ENCODE data around the gene MGAT3. TPM values are rescaled to one million over a fixed set of nuclear protein-coding genes. Genes with fewer than 3 reads are reported as not detected.

Gene MGAT3
- total RNA-seq, 2 donors from 2014 or later, result 8.9 to 19.1 TPM

DNA sequence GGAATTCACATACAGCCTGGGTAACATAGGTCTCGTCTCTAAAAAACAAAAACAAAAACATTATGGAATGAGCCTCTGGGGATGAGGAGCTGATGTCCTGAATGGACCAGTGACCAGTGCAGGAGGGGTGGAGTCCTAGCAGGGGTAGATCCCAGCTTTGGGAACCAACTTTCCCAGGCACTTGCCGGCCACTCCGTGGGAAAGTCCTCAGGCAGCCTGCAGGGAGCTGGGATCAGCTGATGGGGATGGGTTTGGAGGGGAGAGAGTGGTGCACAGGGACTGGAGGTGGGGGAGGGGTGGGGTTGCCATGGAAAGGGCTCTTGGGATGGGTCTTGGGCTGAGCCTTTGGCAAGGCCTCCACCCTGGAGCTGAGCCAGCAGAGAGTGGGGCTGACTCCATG, 19.1 kb downstream of the MGAT3 start:
- Histone ChIP-seq H3K9ac (ENCODE audit: low read depth in 2 of 2, low read length in 2 of 2) (no peak overlapping the region), H3K36me3 (no peaks in the 10 kb centered on the region), H3K27me3 (no peaks in the 10 kb centered on the region), H3K27ac (no peak overlapping the region), H3K4me3 (no peak overlapping the region), H3K9me3 (no peaks in the 10 kb centered on the region), H3K4me1 (peaks cover 24% of the 10 kb centered on the region)
- TF ChIP-seq, protein P1, sequence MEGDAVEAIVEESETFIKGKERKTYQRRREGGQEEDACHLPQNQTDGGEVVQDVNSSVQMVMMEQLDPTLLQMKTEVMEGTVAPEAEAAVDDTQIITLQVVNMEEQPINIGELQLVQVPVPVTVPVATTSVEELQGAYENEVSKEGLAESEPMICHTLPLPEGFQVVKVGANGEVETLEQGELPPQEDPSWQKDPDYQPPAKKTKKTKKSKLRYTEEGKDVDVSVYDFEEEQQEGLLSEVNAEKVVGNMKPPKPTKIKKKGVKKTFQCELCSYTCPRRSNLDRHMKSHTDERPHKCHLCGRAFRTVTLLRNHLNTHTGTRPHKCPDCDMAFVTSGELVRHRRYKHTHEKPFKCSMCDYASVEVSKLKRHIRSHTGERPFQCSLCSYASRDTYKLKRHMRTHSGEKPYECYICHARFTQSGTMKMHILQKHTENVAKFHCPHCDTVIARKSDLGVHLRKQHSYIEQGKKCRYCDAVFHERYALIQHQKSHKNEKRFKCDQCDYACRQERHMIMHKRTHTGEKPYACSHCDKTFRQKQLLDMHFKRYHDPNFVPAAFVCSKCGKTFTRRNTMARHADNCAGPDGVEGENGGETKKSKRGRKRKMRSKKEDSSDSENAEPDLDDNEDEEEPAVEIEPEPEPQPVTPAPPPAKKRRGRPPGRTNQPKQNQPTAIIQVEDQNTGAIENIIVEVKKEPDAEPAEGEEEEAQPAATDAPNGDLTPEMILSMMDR (IDR thresholded peaks at IDR 0.05), result no peak
- intact Hi-C loops (cut with DNase I), result no loop called here
- no peak for DNase-seq

DNA sequence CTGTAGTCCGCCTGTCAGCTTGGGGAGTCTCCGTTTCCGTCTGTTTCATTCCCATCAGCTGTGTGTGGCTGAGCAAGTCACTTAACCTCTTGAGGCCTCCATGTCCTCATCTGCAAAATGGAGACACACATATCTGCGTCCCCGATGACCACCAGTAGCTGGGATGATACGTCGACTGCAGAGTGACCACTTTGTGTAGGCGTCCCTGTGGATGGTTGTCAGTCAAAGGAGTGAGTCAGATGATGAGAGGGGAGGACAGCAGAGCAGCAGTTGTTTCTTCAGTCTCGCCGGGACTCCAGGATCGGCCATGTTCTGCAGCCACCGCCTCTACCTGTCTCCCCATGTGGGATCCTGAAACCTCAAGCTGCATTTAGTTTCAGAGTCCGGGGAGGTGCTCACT, 19.9 kb downstream of the MGAT3 start:
- no peak overlapping the region for H3K27ac ChIP-seq
- no peak for DNase-seq
- H3K9me3 ChIP-seq, result no peaks in the 10 kb centered on the region
- TF ChIP-seq, protein P1 (IDR thresholded peaks at IDR 0.05), result no peak
- no peak overlapping the region for H3K9ac ChIP-seq (ENCODE audit: low read depth in 2 of 2, low read length in 2 of 2)
- peaks cover 18% of the 10 kb centered on the region for H3K4me1 ChIP-seq
- intact Hi-C loops (cut with DNase I), result no loop called here
- H3K4me3 ChIP-seq, result no peak overlapping the region
- no peaks in the 10 kb centered on the region for H3K36me3 ChIP-seq
- no peaks in the 10 kb centered on the region for H3K27me3 ChIP-seq

DNA sequence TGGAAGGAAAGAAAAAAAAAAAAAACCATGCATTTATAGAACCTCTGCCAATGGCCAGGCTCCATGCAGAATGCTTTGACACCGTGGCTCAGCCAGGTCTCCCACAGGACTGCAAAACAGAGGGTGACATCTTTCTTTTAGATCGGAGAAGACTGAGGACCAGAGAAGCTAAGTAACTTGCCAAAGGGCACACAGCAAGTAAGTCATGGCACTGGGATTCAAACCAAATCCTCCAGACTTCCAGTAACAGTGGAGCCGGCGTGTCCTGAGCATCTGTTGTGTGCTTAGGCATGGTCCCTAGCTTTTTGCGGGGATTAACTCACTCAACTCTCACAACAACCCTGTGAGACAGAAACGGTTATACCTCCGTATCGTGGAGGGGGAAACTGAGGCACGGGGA, 20.7 kb downstream of the MGAT3 start:
- H3K36me3 ChIP-seq, result no peaks in the 10 kb centered on the region
- H3K9me3 ChIP-seq, result no peaks in the 10 kb centered on the region
- TF ChIP-seq, protein P1 (IDR thresholded peaks at IDR 0.05), result no peak
- H3K9ac ChIP-seq (ENCODE audit: low read depth in 2 of 2, low read length in 2 of 2), result no peak overlapping the region
- no peak overlapping the region for H3K27ac ChIP-seq
- no peak overlapping the region for H3K4me3 ChIP-seq
- peaks cover 13% of the 10 kb centered on the region for H3K4me1 ChIP-seq
- no peaks in the 10 kb centered on the region for H3K27me3 ChIP-seq
- intact Hi-C loops (cut with DNase I), result no loop called here
- DNase-seq, result no peak

DNA sequence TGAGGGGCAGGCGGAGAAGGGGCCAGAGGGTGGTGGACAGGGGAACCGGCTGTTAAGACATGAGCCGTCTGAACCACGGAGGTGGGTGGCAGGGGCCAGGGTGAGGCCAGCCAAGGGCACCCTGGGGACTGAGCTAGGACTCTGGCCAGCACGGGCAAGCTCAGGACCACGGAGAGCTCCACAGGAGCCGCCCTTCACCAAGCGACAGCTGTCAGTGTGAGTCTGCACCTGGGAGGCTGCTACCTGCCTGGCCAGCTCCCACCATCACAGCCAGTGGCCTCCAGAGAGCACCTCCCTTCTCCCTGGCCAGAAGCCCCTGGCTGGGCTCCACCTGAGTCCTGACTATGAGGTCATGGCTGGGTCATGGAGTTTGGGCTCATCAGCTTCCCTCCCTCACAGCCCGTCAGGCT, 21.6 kb downstream of the MGAT3 start:
- Histone ChIP-seq H3K4me1 (peaks cover 13% of the 10 kb centered on the region), H3K4me3 (no peak overlapping the region), H3K36me3 (no peaks in the 10 kb centered on the region), H3K27me3 (no peaks in the 10 kb centered on the region), H3K9ac (ENCODE audit: low read depth in 2 of 2, low read length in 2 of 2) (no peak overlapping the region), H3K9me3 (no peaks in the 10 kb centered on the region), H3K27ac (no peak overlapping the region)
- no peak for DNase-seq
- intact Hi-C loops (cut with DNase I), result no loop called here
- TF ChIP-seq, protein P1 (IDR thresholded peaks at IDR 0.05), result no peak

DNA sequence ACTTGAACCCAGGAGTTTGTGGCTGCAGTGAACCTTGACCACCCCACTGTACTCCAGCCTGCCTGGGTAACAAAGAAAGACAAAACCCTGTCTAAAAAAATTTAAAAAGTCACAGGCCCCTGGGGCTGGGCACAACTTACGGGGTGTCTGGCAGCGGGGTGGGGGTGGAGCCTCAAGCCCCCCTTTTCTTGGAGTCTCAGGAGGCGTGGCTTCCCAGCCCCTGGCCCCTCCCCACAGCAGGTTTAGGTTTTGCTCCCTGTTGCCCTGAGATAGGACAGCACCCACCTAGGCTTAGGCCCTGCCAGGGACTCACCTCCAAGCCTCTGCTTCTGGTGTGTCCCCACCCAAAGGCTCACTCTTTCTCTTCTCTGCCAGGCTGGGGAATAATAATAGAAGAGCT, 22.4 kb downstream of the MGAT3 start:
- intact Hi-C loops (cut with DNase I), result no loop called here
- Histone ChIP-seq H3K4me1 (peaks cover 11% of the 10 kb centered on the region), H3K27me3 (no peaks in the 10 kb centered on the region), H3K4me3 (no peak overlapping the region), H3K36me3 (no peaks in the 10 kb centered on the region), H3K9me3 (no peaks in the 10 kb centered on the region), H3K9ac (ENCODE audit: low read depth in 2 of 2, low read length in 2 of 2) (no peak overlapping the region), H3K27ac (no peak overlapping the region)
- no peak for DNase-seq
- TF ChIP-seq, protein P1 (IDR thresholded peaks at IDR 0.05), result no peak

DNA sequence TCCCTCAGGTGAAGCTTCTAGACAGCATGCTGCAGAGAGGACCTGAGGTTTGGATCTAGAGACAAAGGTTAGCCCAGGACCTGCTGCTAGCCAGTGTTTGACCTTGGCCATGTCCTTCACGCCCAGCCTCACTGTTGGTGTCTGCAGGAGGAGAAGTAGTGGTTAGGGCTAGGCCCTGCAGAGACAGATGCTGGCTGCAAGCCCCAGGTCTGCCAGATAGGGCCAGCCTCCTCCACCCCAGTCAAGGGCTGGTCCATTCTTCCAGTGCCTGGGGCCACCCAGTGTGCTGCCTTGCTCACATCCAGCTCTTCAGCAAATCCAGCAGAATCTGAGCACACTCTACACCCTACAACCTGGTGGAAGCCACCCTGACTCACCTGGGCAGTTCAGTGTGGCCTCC, 23.7 kb downstream of the MGAT3 start:
- TF ChIP-seq, protein P1 (IDR thresholded peaks at IDR 0.05), result no peak
- Histone ChIP-seq H3K4me1 (no peaks in the 10 kb centered on the region), H3K36me3 (no peaks in the 10 kb centered on the region)

More for the DNA sequence above, 23.7 kb downstream of the MGAT3 start:
- Histone ChIP-seq H3K27me3 (no peaks in the 10 kb centered on the region), H3K9ac (ENCODE audit: low read depth in 2 of 2, low read length in 2 of 2) (no peak overlapping the region), H3K27ac (no peak overlapping the region), H3K4me3 (no peak overlapping the region), H3K9me3 (no peaks in the 10 kb centered on the region)
- DNase-seq, result no peak
- intact Hi-C loops (cut with DNase I), result no loop called here

Data from colonic mucosa (tissue), 4 donors.